A549 (cell line): ENCODE data around the gene NUCKS1. TPM values are rescaled to one million over a fixed set of nuclear protein-coding genes. Genes with fewer than 3 reads are reported as not detected.
A peak's percentile ranks its signal among the peaks of the same experiment; 100 is the strongest.

Source experiments
- ATAC-seq, 2 experiments: fragments of 200-7000 bp in 1 of 2; fragments of >200 bp in 1 of 2; cut with Nextera tagmentation in 1 of 2; cut with Tn5 transposase in 1 of 2; 3 replicates each; pipeline versions ENCODE4 v1.8.0 to v1.9.1; 2018 to 2020; ENCODE audit warnings: mild to moderate bottlenecking in 1 of 2, moderate library complexity in 1 of 2
- CTCF ChIA-PET: fragments of 300-600 bp; sonication (Branson Sonifier 250); formaldehyde crosslinking; extraction: SDS; loops from one replicate; lab custom pipeline; 2021; ENCODE audit warnings: antibody characterized with exemption, inconsistent platforms; lab: Yijun Ruan, JAX
- POLR2A ChIA-PET: fragments of 350-600 bp; formaldehyde crosslinking; extraction: SDS; loops from one replicate; lab custom pipeline; 2021; ENCODE audit warnings: antibody characterized with exemption, inconsistent platforms; lab: Yijun Ruan, JAX
- DNase-seq, 2 experiments: peaks; one replicate each; pipeline versions ENCODE4 v3.0.0 to v3.0.0-alpha.2; 2011 to 2016; ENCODE audit warnings: low read depth in 1 of 2, low spot score in 1 of 2
- FAIRE-seq: peaks from 2 replicates; lab custom pipeline; 2011; peaks lifted over from hg19 to GRCh38; lab: Jason Lieb, UNC
- H3K27ac ChIP-seq, 2 experiments: fragments of >200 bp; sonication (Bioruptor Twin); formaldehyde crosslinking; 3 replicates each; pipeline ENCODE4 v1.5.1; 2016 to 2017
- H3K4me1 ChIP-seq: fragments of >200 bp; sonication (Bioruptor Twin); formaldehyde crosslinking; 3 replicates; pipeline ENCODE4 v1.6.1; 2016
- H3K4me2 ChIP-seq: fragments of >200 bp; sonication (Bioruptor Twin); formaldehyde crosslinking; 3 replicates; pipeline ENCODE4 v1.6.1; 2016
- H3K4me3 ChIP-seq: fragments of >200 bp; sonication (Bioruptor Twin); formaldehyde crosslinking; 3 replicates; pipeline ENCODE4 v1.5.1; 2016
- H3K9me3 ChIP-seq: fragments of >200 bp; sonication (Bioruptor Twin); formaldehyde crosslinking; 3 replicates; pipeline ENCODE4 v1.6.1; 2016
- CBX2 ChIP-seq: fragments of 200-600 bp; sonication (generic); IDR thresholded peaks from 2 replicates; pipeline ENCODE4 v1.6.1; 2016; ENCODE audit warnings: low read depth, mild to moderate bottlenecking, borderline replicate concordance
- CHD2 ChIP-seq: fragments of 150-350 bp; IDR thresholded peaks from 2 replicates; pipeline ENCODE4 v1.6.1; 2014; ENCODE audit warnings: low read length; ENCODE audit not compliant: partially characterized antibody
- EHF ChIP-seq: fragments of 250-450 bp; sonication (Bioruptor Pico); IDR thresholded peaks from 2 replicates; pipeline ENCODE4 v1.5.0; 2020; ENCODE audit warnings: mild to moderate bottlenecking
- EHMT2 ChIP-seq: fragments of 200-600 bp; sonication (generic); IDR thresholded peaks from 2 replicates; pipeline ENCODE4 v1.6.1; 2016; ENCODE audit warnings: antibody characterized with exemption, low read depth, mild to moderate bottlenecking, moderate library complexity
- FOSB ChIP-seq: fragments of 250-450 bp; sonication (Bioruptor Pico); IDR thresholded peaks from 2 replicates; pipeline ENCODE4 v1.5.0; 2020; ENCODE audit warnings: mild to moderate bottlenecking, moderate library complexity
- FOSL2 ChIP-seq, 2 experiments: fragments of 450-650 bp in 1 of 2; fragments of >200 bp in 1 of 2; sonication (Bioruptor Twin) in 1 of 2; formaldehyde crosslinking; IDR thresholded peaks; 2 replicates each; pipeline versions ENCODE4 v1.5.0 to v1.6.1; 2016 to 2020; ENCODE audit warnings: mild to moderate bottlenecking in 1 of 2, moderate library complexity in 1 of 2
- HDAC2 ChIP-seq: fragments of 200-600 bp; sonication (generic); IDR thresholded peaks from 2 replicates; pipeline ENCODE4 v1.6.1; 2016
- HOXB5 ChIP-seq: fragments of 250-450 bp; sonication (Bioruptor Pico); IDR thresholded peaks from 2 replicates; pipeline ENCODE4 v1.5.0; 2020; ENCODE audit warnings: mild to moderate bottlenecking, moderate library complexity
- JUN ChIP-seq, 2 experiments: fragments of >200 bp; sonication (Bioruptor Twin); formaldehyde crosslinking; IDR thresholded peaks; 2 replicates in 1 of 2; 3 replicates in 1 of 2; pipeline ENCODE4 v1.6.1; 2016 to 2017
- JUNB ChIP-seq: fragments of >200 bp; sonication (Bioruptor Twin); formaldehyde crosslinking; IDR thresholded peaks from 2 replicates; pipeline ENCODE4 v1.6.1; 2016
- KDM5A ChIP-seq: fragments of 200-600 bp; sonication (generic); IDR thresholded peaks from 2 replicates; pipeline ENCODE4 v1.6.1; 2016; ENCODE audit warnings: antibody characterized with exemption, mild to moderate bottlenecking
- MAFK ChIP-seq: fragments of 450-650 bp; IDR thresholded peaks from 2 replicates; pipeline ENCODE4 v1.6.1; 2014; ENCODE audit not compliant: partially characterized antibody
- MYC ChIP-seq: IDR thresholded peaks from 2 replicates; pipeline ENCODE4 v1.6.1; 2012; ENCODE audit warnings: mild to moderate bottlenecking, inconsistent platforms, low read length, improper control_type of control experiment, borderline replicate concordance
- NR3C1 ChIP-seq: fragments of >200 bp; sonication (Bioruptor Twin); formaldehyde crosslinking; IDR thresholded peaks from 3 replicates; pipeline ENCODE4 v1.6.1; 2017
- PHF8 ChIP-seq: fragments of 200-600 bp; sonication (generic); IDR thresholded peaks from 2 replicates; pipeline ENCODE4 v1.6.1; 2016; ENCODE audit warnings: low read depth, mild to moderate bottlenecking, antibody characterized with exemption, moderate library complexity, borderline replicate concordance
- POLR2AphosphoS2 ChIP-seq: conservative IDR thresholded peaks from 2 replicates; pipeline ENCODE4 v1.6.1; 2012; ENCODE audit warnings: low read length, improper control_type of control experiment, inconsistent platforms
- ZC3H11A ChIP-seq: fragments of 450-650 bp; IDR thresholded peaks from 2 replicates; pipeline ENCODE4 v1.6.1; 2014; ENCODE audit warnings: antibody characterized with exemption, mild to moderate bottlenecking
- ZSCAN20 ChIP-seq: fragments of 250-450 bp; sonication (Bioruptor Pico); IDR thresholded peaks from 2 replicates; pipeline ENCODE4 v1.8.0; 2022; ENCODE audit warnings: mild to moderate bottlenecking, moderate library complexity
- WGBS: methylation state at CpG from one replicate; pipeline ENCODE4 v1.1.6; 2017; ENCODE audit errors: missing lambda C conversion rate; 5-methylcytosine and 5-hydroxymethylcytosine counted together
- polyA plus RNA-seq, 4 experiments: library from polyadenylated mRNA; depleted of rRNA in 3 of 4; stranded (reverse); fragments of >200 nt; fragmentation: RNase III in 1 of 4; extraction: RNeasy Plus Mini Kit Qiagen cat#74134 plus additional on column Dnase treatment in 1 of 4; gene quantifications; 2 replicates in 3 of 4; 3 replicates in 1 of 4; pipeline ENCODE4 v1.2.3, GENCODE V29; 2011 to 2017
- TF ChIP-seq, protein P1 (sequence below): fragments of >200 bp; sonication (Bioruptor Twin); formaldehyde crosslinking; IDR thresholded peaks from 3 replicates; pipeline ENCODE4 v1.6.1; 2016
- TF ChIP-seq, protein P2 (sequence below): IDR thresholded peaks from 2 replicates; pipeline ENCODE4 v1.6.1; 2012

Gene NUCKS1
- polyA plus RNA-seq, 2 of the 4 experiments (the other 2 are of a cell fraction) = 141 to 190 TPM

DNA sequence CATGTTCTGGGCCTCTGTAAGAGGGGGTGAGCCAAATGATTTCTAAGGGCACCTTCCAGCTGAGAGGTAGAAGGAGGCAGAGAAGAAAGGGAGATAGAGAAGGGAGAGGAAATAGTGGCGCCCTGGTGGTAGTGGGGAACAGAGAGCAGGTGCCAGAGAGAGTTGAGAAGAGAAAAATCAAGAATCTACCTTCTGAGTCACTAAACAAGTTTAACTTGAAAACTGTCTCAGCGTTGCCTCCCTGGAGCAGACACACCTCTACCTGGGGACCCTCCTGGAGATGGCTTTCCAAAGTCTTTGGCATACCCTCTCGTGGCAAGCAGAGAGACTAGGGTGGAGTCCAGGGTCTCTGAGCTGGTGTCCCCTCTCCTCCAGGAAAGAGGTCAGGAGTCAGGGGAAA is 68.6 kb downstream of the NUCKS1 start:
- POLR2A ChIA-PET = no interaction called here
- Histone ChIP-seq H3K4me1 (peaks cover 8% of the 10 kb centered on the region), H3K9me3 (no peaks in the 10 kb centered on the region), H3K27ac (no peak overlapping the region), H3K4me2 (no peak overlapping the region), H3K4me3 (no peak overlapping the region)
- no peak for DNase-seq
- TF ChIP-seq CHD2 (no peak), KDM5A (no peak), ZSCAN20 (CRISPR knock-in tag) (no peak), CBX2 (no peak)
- peak in 1 of 2 experiments; percentile 5; a peak in 2 of 6 replicates for ATAC-seq
- no peak for FAIRE-seq
- WGBS = 72% methylated on average over 3 of the region's 3 CpGs
- CTCF ChIA-PET = interaction anchor here (0.6 to 13.2 kb wide), 6 partner anchors 14 to 90 kb away, joined by 3 to 117 read pairs (median 6); no protein-coding TSS in a partner anchor

DNA sequence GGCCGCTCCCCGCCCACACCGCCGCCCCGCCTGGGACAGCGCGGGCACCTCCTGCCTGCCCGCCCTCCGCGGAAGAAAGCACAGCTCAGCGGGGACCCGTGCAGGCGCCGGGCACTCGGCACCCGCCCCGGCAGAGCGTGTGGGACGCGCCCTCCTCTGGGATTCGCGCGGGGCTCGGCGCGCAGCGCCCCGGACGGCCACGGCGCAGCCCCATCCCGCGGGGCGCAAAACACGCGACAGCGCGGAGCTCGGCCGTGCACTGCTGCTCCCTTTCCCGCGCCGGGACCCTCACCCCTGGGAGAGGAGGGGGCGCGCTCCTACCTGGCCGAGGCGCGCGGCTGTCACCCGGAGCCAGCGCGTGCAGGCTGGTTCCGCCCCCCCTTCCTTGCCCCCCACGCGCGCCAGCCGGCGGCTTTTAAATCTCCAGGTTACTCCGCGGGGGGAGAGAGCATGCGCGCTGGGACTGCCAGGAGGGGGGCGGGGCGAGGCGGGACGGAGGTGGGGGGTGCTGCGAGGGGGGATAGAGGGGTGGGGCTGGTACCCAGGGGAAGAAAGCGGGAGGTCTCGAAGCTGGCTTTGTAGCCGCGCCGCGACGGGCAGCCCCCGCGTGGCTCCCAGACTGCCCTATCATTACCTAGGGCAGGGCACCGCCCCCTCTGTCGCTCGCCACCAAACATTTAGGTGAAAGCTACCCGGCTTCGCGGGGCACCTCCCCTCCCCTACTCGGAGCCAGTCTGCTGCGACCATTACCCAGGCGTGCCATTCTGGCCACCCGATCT is 69.7 kb downstream of the NUCKS1 start, which contains the start of gene SLC45A3:
TSS of gene SLC45A3 (minus strand) at position 437 of the 779 bp plus-strand sequence. CDS start 15,853 bp downstream, outside the sequence.
- Histone ChIP-seq H3K27ac (peak within 1 kb of the TSS; percentile 76 to 94), H3K4me3 (peak within 1 kb of the TSS; percentile 85), H3K9me3 (no peaks in the 10 kb centered on the region), H3K4me2 (peak within 1 kb of the TSS; percentile 73), H3K4me1 (peaks cover 8% of the 10 kb centered on the region)
- POLR2A ChIA-PET = interaction anchor here (1.5 kb wide), 1 partner anchor 31 kb away, joined by 6 read pairs; no protein-coding TSS in a partner anchor
- CTCF ChIA-PET = interaction anchor here (1.4 to 13.2 kb wide), 6 partner anchors 8 to 88 kb away, joined by 3 to 117 read pairs (median 7); no protein-coding TSS in a partner anchor
- DNase-seq (peak; percentile 23 to 69), FAIRE-seq (no peak), ATAC-seq (peak; percentile 79 to 85)
- WGBS = 3% methylated on average over 26 of the region's 86 CpGs
- TF ChIP-seq EHMT2 (no peak), JUN (IDR thresholded peaks at IDR 0.05) (0 out of 5 replicates have a peak, but pooled peaks of 1 of the 2 experiments have one; percentile 28), ZSCAN20 (CRISPR knock-in tag) (no peak), JUNB (no peak), PHF8 (0 out of 2 replicates have a peak, but pooled peaks have one; percentile 19)
- TF ChIP-seq, protein P1, sequence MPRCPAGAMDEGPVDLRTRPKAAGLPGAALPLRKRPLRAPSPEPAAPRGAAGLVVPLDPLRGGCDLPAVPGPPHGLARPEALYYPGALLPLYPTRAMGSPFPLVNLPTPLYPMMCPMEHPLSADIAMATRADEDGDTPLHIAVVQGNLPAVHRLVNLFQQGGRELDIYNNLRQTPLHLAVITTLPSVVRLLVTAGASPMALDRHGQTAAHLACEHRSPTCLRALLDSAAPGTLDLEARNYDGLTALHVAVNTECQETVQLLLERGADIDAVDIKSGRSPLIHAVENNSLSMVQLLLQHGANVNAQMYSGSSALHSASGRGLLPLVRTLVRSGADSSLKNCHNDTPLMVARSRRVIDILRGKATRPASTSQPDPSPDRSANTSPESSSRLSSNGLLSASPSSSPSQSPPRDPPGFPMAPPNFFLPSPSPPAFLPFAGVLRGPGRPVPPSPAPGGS = no peak
- TF ChIP-seq, protein P2, sequence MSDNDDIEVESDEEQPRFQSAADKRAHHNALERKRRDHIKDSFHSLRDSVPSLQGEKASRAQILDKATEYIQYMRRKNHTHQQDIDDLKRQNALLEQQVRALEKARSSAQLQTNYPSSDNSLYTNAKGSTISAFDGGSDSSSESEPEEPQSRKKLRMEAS = peak; percentile 39; the same call in 1 of the 2 replicates
- TF ChIP-seq, all 56 proteins: peak for 3

DNA sequence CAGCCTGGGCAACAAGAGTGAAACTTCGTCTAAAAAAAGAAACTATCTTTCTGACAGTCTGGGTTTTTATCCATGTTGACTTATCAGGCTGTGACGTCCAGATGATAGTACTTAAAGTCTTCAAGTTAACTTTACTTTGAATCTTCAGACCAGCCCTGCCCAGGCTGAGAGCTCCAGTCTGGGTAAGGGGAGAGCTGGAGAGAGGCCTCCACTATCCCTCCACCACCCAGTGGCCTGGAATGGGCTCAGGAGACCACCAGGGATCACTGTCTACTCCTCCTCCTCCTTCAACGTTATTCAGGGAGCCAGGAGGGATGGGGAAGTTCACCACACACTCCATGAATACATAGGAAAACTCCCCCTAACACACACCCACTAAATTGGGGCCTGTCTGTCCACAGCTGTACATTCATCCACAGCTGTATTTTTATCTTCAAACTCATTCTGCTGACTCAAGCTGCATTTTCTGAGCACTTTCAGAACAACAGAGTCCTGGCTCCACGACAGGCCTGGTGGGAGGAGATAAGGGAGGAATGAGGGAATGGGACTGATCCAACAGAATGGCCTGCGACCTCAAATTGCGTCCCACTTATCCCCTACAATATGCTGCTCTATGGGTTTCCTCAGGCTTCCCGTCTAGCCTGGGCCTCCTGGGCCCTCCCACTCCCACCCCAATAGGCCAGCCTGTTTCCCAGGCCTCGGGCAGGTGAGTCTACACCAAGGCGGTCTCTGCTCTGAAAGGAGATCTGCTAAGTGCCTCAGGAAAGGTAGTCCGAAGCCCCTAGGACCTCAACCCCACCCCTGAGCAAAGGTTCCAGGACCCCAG is 71.5 kb downstream of the NUCKS1 start:
- CTCF ChIA-PET = interaction anchor here (1.4 to 13.2 kb wide), 5 partner anchors 9 to 32 kb away, joined by 3 to 117 read pairs (median 5); no protein-coding TSS in a partner anchor

DNA sequence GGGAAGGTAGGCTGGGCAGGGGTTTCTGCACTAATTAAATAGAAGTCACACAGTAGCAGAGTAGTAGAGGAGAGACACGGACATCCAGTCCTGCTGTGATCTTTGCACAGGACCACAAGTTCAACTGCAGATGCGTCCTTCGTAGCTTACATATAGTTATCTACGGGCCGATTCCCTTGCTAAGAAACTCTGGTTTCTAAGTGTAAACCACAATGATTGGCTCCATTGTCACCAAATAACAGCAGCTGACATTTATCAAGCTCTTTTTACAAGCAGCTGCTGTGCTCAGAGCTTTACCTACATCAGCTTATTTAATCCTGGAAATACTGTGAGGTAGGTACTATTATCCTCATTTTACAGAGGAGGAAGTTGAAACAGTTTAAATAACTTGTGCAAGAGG is 72.8 kb downstream of the NUCKS1 start:
- H3K4me2 ChIP-seq = no peak overlapping the region
- no peak for FAIRE-seq
- H3K9me3 ChIP-seq = no peaks in the 10 kb centered on the region
- H3K4me3 ChIP-seq = no peak overlapping the region
- POLR2A ChIA-PET = no interaction called here
- no peak overlapping the region for H3K27ac ChIP-seq
- H3K4me1 ChIP-seq = peaks cover 8% of the 10 kb centered on the region
- no peak for DNase-seq
- CTCF ChIA-PET = interaction anchor here (1.0 to 13.2 kb wide), 5 partner anchors 19 to 86 kb away, joined by 3 to 117 read pairs (median 6); no protein-coding TSS in a partner anchor
- 82% methylated on average over 5 of the region's 5 CpGs for WGBS
- no peak for ATAC-seq
- TF ChIP-seq MYC (no peak), HOXB5 (CRISPR knock-in tag) (no peak), HDAC2 (no peak), NR3C1 (no peak), POLR2AphosphoS2 (no peak), FOSB (CRISPR knock-in tag) (no peak), FOSL2 (IDR thresholded peaks at IDR 0.05) (no peak), FOSL2 (CRISPR knock-in tag; IDR thresholded peaks at IDR 0.05) (no peak), EHF (CRISPR knock-in tag) (no peak)
- TF ChIP-seq, protein P1 = no peak
- TF ChIP-seq, protein P2 = no peak

More for the DNA sequence above, 71.5 kb downstream of the NUCKS1 start:
- Histone ChIP-seq H3K4me3 (no peak overlapping the region; the same call in 2 of the 3 replicates), H3K4me1 (peaks cover 8% of the 10 kb centered on the region), H3K27ac (peak overlapping the region in 1 of 2 experiments; percentile 94; a peak in 3 of 6 replicates), H3K4me2 (peak overlapping the region; percentile 73), H3K9me3 (no peaks in the 10 kb centered on the region)
- no peak for ATAC-seq
- TF ChIP-seq MAFK (peak; percentile 49), ZC3H11A (no peak)
- POLR2A ChIA-PET = no interaction called here
- FAIRE-seq = no peak
- WGBS = 86% methylated on average over 10 of the region's 10 CpGs
- DNase-seq = no peak
